Measurements from ENCODE around the gene PPDPF.

GRCh38 chr20:63568170-63568981, 47.8 kb downstream of the PPDPF start:
- TF ChIP-seq CTCF (conservative IDR thresholded peaks at IDR 0.05; ENCODE audit: low read length) (no peak), EZH2phosphoT487 (IDR thresholded peaks at IDR 0.05; ENCODE audit: borderline replicate concordance, low read depth, low read length) (no peak)

Measured in OCI-LY7 (cell line).